ENCODE data around the gene LAIR1. TPM values are rescaled to one million over a fixed set of nuclear protein-coding genes. Genes with fewer than 3 reads are reported as not detected.
A peak's percentile ranks its signal among the peaks of the same experiment; 100 is the strongest.

The LAIR1 gene
- total RNA-seq, 1 donor from 2014 or later: not detected

DNA sequence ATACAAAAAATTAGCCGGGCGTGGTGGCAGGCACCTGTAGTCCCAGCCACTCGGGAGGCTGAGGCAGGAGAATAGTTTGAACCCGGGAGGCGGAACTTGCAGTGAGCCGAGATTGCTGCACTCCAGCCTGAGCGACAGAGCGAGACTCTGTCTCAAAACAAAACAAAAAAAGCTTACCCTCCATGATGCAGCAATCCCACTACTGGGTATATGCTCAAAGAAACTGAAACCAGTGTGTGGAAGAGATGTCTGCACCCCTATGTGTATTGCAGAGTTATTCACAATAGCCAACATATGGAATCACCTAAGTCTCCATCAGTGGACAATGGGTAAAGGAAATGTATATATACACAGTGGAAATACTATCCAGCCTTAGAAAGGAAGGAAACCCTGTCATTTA lies 31.0 kb upstream of the LAIR1 start:
- TF ChIP-seq, protein P1, sequence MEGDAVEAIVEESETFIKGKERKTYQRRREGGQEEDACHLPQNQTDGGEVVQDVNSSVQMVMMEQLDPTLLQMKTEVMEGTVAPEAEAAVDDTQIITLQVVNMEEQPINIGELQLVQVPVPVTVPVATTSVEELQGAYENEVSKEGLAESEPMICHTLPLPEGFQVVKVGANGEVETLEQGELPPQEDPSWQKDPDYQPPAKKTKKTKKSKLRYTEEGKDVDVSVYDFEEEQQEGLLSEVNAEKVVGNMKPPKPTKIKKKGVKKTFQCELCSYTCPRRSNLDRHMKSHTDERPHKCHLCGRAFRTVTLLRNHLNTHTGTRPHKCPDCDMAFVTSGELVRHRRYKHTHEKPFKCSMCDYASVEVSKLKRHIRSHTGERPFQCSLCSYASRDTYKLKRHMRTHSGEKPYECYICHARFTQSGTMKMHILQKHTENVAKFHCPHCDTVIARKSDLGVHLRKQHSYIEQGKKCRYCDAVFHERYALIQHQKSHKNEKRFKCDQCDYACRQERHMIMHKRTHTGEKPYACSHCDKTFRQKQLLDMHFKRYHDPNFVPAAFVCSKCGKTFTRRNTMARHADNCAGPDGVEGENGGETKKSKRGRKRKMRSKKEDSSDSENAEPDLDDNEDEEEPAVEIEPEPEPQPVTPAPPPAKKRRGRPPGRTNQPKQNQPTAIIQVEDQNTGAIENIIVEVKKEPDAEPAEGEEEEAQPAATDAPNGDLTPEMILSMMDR (IDR thresholded peaks at IDR 0.05): no peak
- no peak overlapping the region for H3K4me3 Mint-ChIP-seq (ENCODE audit: unreplicated experiment)

DNA sequence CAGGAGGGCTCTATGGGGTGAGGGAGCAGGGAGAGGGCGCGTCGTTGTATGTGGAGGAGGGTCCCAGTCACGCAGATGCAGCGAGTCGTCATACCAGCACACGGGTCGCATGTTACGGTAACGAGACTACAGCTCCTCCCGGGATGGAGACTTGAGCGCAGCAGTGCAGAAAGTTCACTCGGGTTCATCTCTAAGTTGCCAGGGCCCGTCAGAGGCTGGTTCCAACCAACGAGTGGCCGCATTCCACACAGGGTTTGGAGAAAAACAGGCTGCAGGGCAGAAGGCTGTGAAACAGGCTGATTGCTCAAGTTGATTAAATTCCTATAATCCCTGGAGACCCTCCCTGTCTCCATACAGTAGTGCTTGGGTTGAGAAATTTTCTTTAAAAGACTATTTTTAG lies 28.6 kb upstream of the LAIR1 start:
- no peaks in the 10 kb centered on the region for H3K36me3 Mint-ChIP-seq (ENCODE audit: low read depth)
- no peaks in the 10 kb centered on the region for H3K9me3 Mint-ChIP-seq (ENCODE audit: low read depth)
- H3K27me3 Mint-ChIP-seq (ENCODE audit: low read depth): peaks cover 24% of the 10 kb centered on the region
- no peak overlapping the region for H3K4me3 Mint-ChIP-seq (ENCODE audit: unreplicated experiment)
- DNase-seq (ENCODE audit: low spot score): no peak
- H3K4me1 Mint-ChIP-seq (ENCODE audit: low read depth): no peaks in the 10 kb centered on the region
- H3K27ac Mint-ChIP-seq (ENCODE audit: unreplicated experiment): no peak overlapping the region
- TF ChIP-seq, protein P1 (IDR thresholded peaks at IDR 0.05): no peak

More for the DNA sequence above, 31.0 kb upstream of the LAIR1 start:
- H3K27me3 Mint-ChIP-seq (ENCODE audit: low read depth): peaks cover 10% of the 10 kb centered on the region
- no peaks in the 10 kb centered on the region for H3K36me3 Mint-ChIP-seq (ENCODE audit: low read depth)
- no peak overlapping the region for H3K27ac Mint-ChIP-seq (ENCODE audit: unreplicated experiment)
- H3K9me3 Mint-ChIP-seq (ENCODE audit: low read depth): no peaks in the 10 kb centered on the region
- no peaks in the 10 kb centered on the region for H3K4me1 Mint-ChIP-seq (ENCODE audit: low read depth)
- DNase-seq (ENCODE audit: low spot score): no peak

DNA sequence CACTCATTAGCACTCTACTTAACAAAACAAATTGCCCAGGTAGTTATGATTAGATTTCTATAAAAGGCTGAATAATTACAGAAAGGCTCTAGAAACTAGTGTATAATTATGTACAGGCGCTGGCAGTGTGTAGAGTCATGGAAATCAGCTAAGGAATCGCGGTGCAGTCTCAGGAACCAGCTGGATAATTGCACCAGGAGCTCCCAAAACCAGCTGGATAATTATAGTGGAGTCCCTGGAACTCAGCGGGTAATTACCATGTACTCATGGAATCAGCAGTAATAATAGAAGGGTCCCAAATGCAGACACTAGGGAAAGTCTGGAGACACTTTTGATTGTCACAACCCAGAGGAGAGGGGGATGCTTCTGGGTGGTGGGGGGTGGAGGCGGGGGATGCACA lies 27.4 kb upstream of the LAIR1 start:
- no peaks in the 10 kb centered on the region for H3K4me1 Mint-ChIP-seq (ENCODE audit: low read depth)
- DNase-seq (ENCODE audit: low spot score): no peak
- H3K36me3 Mint-ChIP-seq (ENCODE audit: low read depth): no peaks in the 10 kb centered on the region
- H3K4me3 Mint-ChIP-seq (ENCODE audit: unreplicated experiment): no peak overlapping the region
- no peak overlapping the region for H3K27ac Mint-ChIP-seq (ENCODE audit: unreplicated experiment)
- no peaks in the 10 kb centered on the region for H3K9me3 Mint-ChIP-seq (ENCODE audit: low read depth)
- TF ChIP-seq, protein P1 (IDR thresholded peaks at IDR 0.05): no peak
- peaks cover 30% of the 10 kb centered on the region for H3K27me3 Mint-ChIP-seq (ENCODE audit: low read depth)

DNA sequence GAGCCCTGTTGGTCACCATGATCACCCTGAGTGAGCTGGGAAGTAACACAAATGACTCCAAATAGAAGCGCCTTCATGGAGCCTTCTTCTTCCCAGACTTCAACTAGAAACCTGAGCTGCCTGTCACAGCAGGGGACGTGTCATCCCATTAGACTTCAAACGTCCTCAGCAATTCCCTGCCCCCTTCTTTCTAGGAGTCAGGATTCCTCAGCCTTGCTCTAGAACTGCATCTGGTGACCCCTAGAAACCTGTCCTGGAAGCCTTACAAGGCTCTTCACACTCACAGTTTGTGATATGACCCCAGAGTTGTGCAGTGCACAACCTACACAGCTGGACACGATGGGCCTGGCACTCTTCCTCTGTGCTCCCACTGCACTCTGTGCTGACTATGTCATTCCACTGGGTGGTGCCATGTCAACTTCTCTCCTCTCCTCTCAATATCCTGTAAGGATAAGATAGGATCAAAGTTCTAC lies 26.9 kb upstream of the LAIR1 start:
- TF ChIP-seq, protein P1 (IDR thresholded peaks at IDR 0.05): no peak
- Mint-ChIP-seq H3K9me3 (ENCODE audit: low read depth) (no peaks in the 10 kb centered on the region), H3K4me3 (ENCODE audit: unreplicated experiment) (no peak overlapping the region), H3K36me3 (ENCODE audit: low read depth) (no peaks in the 10 kb centered on the region), H3K4me1 (ENCODE audit: low read depth) (no peaks in the 10 kb centered on the region), H3K27me3 (ENCODE audit: low read depth) (peaks cover 30% of the 10 kb centered on the region), H3K27ac (ENCODE audit: unreplicated experiment) (no peak overlapping the region)
- no peak for DNase-seq (ENCODE audit: low spot score)

DNA sequence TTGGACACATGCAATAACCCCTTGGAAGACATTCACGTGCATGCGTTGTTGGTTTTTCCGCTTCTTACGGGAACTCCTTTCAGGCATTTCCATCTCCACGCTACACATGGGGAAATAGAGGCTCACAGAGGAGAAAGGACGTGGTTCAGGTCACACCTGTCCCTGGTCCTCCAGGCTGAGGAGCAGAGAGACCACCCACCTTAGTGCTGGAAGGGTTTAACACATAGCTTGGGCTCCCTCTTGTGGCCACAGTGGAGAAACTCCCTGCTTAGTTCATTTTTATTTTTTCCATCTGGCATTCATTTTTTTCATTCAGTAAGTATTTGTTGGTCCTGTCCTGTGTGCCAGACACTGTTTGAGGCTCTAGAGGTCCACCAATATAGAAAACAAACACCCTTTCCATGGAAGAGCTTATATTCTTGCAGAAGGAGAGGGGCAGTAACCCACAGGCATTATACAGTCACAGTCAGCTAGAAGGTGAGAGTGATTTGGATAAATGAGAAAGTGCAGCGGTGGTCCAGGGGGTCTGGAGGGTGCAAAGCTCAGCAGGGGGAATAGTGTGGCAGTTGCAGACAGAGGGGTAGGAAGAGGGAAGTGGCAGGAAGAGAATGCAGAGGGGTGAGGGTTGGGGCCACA lies 26.3 kb upstream of the LAIR1 start:
- peaks cover 30% of the 10 kb centered on the region for H3K27me3 Mint-ChIP-seq (ENCODE audit: low read depth)

More for the DNA sequence above, 26.3 kb upstream of the LAIR1 start:
- TF ChIP-seq, protein P1 (IDR thresholded peaks at IDR 0.05): peak; percentile 90
- Mint-ChIP-seq H3K27ac (ENCODE audit: unreplicated experiment) (no peak overlapping the region), H3K4me1 (ENCODE audit: low read depth) (no peaks in the 10 kb centered on the region), H3K4me3 (ENCODE audit: unreplicated experiment) (no peak overlapping the region), H3K36me3 (ENCODE audit: low read depth) (no peaks in the 10 kb centered on the region), H3K9me3 (ENCODE audit: low read depth) (no peaks in the 10 kb centered on the region)
- no peak for DNase-seq (ENCODE audit: low spot score)
